Activated T-helper 1 cell treated with Interleukin-2 at 50 U/mL for 16 hours (primary cell): ENCODE measurements around the gene ZNF185.

Experiments used
- DNase-seq: peaks from one replicate; pipeline ENCODE4 v3.0.0-alpha.2; 2020; ENCODE audit warnings: low read depth

The ZNF185 gene

DNA sequence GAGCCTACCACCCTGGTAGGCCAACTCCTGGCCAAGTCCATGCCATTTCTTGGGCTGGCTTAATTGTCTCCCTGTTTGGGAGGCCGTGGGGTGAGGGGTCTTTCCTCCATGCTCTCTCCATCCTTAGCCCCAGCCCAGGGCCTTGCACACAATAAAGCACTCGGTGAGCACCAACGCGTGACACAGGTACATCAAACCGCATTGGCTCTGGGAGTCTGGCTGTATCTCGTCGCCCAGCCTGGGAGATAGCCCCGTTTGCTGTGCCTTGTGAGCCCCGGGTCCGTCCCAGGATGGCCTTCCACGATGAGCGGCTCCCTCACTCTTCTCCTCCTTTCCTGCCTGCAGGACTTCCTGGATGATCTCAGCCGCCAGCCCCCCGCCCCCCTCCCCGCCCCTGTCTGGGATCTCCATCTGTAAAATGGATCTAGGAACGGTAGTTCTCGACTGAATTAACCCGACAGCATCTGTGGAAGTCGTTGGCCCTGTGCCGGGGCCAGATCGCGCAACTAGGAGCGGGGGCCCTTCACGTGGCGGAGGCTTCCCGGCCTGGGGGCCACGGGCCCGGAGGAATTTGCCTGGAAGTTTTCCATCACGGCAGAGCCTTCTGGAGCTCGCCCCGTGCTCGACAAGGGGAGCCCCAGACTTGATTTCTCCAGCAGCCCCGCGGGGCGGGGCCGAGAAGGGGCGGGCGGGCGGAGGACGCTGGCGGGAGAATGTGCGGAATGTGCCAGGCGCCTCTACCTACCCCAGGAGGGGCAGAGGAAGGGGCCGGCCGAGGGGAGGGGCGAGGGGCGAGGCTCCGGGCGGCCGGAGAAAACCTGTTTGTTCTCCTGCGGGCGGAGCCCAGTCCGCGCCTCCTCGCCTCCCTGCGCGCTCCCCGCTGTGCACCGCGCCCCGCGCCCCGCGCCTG, at the start of gene ZNF185:
Gene ZNF185 (plus strand): TSS at position 846 of the 910 bp plus-strand sequence. CDS start 16,423 bp downstream, outside the sequence.
- no peak for DNase-seq

DNA sequence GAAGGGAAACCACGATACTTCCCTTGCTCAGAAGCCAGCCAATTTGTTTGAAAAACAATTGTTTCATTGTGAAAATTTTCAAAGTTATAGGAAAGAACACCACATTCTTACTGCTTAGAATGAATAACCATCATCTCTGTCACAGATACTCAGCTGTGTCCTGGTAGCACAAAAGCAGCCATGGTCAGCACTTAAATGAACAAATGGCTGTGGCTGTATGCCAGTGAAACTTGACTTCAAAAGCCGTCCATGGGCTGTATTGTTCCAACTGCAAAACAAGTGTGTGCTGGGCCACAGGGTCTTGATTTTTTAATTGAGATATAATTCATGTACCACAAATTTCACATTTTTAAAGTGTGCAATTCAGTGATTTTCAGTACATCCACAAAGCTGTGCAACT, 47.4 kb upstream of the ZNF185 start:
- DNase-seq: no peak

DNA sequence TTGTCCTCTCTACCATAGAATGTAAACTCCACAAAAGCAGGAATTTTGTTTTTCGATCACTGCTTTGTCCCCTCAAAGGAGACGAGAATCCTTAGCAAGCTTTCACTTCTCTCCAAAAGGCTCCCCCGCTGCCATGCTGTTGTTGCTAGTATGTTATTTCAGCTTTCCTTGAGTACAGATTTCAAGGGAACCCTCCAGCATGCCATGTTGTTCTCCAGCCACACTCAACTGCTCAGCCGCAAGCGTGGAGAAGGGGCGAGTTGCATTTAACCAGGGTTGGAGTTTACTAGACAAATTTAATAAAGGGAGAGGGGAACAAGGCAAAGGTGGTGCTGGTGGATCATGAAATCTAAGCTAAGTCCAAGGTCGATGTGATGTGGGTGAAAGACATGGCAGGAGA, 43.9 kb upstream of the ZNF185 start:
- no peak for DNase-seq

DNA sequence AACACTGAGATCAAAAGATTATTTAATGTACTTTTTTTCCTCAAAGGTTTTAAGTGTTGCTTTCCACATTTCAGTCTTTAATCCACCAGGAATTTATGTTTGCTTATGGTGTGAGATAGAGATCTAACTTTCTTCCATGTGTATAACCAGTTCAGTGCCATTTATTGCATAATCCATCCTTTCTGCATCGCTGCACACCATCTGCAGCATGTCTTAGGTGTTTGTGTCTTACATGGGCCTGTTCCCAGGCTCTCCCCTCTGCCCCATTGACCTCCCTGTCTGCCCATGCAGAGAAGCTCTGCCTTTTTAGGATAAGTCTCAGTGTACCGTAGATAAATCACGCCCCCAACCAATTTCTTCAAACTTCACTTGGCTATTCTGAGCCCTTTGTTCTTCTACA, 36.8 kb upstream of the ZNF185 start:
- no peak for DNase-seq

DNA sequence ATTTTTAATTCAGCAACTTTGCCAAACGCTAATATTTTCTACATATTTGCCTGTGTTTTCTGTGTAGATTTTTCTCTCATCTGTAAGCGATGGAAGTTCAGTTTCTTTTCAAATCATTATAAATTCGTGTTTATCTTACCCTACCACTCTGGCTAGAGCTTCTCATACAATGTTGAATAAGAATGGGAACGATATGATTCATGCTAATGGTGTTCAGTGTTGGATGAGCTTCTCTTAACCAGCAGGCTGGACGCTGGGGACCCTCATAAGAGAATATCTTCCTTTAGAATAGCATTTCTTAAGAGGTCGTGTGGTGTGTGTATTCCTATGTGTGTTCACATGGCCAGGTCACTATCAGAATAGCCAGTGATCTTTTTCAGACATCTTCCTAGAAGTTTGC, 36.0 kb upstream of the ZNF185 start:
- no peak for DNase-seq

DNA sequence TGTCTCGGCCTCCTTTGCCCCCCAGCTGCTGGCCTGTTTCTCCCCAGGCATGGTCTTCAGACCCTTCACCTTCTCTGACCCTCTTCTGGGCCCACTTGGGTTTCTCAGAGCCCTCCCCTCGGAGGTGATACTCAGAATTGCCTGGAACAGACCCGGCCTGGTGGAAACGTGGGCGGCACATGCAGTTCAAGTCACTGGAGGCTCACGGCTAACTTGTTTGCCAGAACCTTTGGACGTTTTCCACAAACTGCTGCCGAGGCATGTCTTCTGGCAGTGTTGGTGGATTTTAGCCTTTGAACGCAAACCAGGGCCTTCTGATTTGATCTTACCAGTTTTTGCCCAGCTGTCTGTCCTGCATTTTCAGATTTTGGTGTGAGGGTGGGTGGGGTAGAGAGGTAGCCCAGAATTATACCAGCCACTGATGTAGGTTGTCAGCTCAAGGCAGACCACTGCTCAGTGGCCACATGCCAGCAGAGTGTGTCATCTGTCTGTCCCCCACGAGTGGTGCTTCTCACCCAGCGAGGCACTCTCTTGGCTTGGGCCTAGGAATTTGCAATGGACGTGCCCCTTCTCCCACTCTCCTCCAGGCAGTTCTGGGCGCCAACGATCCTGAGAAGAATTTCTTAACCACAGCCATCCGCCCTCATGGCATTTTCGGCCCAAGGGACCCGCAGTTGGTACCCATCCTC, 32.5 kb upstream of the ZNF185 start:
- DNase-seq: no peak

DNA sequence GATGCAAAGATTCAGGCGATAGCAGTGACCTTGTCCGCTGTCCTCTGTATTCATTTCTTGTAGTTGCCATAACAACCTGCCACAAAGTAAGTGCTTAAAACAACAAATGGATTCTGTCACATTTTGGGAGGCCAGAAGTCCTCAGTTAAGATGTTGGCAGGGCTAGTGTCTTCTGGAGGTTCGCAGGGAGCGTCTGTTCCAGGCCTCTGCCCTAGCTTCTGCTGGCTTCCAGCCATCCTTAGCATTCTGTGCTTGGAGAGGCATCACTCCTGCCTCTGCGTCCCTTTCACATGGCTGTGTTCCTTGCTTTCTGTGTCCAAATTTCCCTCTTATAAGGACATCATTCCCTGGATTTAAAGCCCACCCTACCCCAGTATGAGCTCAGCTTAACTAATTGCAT, 31.5 kb upstream of the ZNF185 start:
- DNase-seq: no peak

DNA sequence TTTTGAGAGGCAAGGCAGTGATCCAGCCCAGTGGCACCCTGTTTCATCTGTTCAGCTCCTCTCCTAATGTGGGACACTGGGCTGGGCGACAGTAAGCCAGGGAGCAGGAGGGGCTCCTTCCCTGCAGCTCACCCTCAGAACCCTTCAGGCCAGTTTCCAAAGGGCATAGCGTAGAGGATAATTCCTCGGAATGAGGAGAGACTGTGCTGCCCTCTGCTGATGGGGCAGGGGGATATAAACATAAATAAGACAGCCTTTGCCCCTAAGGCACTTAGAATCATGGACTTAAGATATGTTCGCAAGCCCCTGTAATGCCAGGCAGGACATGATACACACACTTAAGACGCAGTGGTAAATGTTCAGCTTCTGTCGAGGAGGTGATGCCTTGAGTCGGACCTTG, 27.9 kb upstream of the ZNF185 start:
- DNase-seq: no peak

DNA sequence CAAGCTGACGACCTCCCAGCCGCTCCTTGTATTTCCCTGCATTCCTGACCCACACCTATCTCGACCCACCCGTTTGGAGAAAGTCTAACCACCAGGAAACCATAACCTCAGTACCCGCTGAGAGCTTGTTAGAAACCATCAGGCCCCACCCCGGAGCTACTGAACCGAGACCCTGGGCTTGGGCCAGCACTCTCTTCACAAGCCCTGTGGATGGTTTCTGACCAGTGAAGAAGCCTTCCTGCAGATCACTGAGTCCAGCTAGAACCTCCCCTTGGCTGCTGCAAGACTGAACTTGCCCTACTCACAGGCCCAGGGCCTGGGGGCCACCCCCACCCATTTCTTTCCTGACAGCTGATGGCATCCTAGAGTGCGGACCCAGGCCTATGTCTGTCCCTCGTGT, 26.6 kb upstream of the ZNF185 start:
- no peak for DNase-seq

DNA sequence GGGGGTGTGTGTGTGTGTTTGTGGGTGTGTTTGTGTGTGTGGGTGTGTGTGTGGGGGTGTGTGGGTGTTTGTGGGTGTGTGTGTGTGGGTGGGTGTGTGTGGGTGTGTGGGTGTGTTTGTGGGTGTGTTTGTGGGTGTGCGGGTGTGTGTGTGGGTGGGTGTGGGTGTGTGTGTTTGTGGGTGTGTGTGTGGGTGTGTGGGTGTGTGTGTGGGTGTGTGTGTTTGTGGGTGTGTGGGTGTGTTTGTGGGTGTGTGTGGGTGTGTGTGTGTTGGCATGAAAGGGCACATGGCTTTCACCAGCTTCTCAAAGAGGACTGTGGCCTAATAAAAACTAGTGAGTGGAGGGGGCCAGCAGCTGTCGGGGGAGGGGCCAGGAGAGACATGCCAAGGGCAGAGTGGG, 25.3 kb upstream of the ZNF185 start:
- no peak for DNase-seq

DNA sequence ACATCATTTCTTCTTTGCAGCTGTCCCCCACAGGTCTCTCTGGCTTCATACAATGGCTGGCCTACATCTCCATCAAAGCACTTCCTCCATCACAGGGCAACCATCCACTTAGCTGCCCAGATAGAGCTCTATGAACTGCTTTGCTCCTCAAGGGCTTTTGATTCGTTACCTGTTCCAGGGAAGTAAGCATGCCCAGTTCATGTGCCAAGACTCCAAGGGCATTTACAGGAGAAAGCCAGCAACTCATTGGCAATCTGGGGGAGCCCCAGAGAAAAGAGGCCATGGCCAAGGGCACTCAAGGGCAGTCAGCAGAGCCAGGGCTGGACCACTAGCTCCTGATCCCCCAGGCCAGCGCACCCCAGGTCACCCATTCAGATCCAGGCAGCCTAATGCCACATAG, 24.5 kb upstream of the ZNF185 start:
- DNase-seq: no peak

DNA sequence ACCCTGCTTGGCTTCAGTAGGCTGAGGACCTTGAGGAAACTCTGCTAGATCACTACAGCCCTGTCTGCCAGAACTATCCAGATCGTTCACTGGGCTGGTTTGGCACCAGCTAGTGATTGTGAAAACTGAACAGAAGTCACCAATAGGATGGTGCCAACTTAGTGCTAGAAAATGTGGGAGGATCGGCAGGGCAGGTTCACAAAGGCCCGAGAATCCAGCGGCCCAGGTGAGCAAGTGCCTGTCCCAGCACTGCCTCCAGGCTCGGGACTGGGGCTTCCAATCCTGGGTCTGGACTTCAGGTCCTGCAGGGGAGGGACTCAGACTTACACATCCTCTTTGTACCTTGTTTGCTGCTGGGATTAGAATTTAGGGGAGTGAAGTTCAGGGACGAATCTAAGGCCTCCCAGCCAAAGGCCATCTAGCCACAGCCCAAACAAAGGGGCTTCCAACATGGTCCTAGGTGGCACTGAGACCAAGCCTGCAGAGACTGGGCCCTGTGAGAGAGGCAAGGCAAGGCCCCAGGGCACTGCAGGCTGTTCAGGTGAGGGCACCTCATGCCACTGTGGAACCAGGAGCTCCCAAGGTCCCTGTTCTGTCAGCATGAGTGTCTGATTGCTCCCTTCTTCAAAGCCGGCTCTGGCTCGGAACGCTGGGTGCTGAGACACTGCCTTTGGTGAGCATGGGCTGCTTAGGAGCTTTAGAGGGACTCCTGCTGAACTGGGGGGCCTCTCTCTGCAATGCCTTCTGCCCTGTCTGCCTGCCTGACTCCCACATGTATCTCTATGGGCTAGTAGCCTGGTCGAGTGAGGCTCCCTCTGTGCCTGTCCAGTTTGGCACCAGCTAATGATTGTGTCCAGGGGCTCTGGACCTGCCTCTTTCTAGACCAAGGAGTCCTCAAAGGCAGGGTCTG, 20.7 kb upstream of the ZNF185 start:
- DNase-seq: no peak

DNA sequence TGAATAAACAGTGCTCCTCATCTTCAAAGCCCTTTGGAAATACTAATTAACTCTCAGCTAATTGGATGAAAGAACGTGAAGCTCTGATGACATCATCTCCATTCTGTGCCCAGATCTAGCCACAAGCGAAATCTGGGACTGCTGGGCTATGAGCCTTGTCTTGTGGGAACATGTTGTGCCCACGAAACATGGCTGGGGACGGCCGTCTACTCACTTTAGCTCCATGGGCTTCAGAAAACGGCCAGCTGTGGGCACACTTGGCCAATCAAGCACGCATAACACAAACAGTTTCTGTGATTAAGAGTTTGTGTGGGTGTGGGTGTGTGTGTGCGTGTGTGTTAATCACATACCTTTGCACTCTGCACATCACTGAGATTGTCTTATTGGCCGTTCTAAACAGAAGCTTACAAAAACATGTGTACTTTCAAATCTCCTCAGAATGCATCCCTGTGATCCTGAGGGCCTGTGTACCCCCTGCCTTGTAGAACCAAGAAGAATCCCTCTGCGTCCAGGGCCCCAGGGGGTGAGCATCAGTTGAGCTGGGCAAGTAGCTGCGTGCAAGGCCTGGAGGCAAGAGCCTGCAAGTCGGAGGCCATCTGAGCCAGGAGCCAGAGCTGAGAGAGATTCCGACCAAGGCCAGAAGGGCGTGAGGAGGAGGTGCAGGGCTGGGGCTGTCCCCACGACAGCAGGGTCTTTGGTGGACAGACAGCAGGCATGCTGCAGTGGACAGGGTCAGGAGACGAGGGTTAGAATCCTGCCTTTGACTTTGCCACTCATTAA, 18.7 kb upstream of the ZNF185 start:
- no peak for DNase-seq

DNA sequence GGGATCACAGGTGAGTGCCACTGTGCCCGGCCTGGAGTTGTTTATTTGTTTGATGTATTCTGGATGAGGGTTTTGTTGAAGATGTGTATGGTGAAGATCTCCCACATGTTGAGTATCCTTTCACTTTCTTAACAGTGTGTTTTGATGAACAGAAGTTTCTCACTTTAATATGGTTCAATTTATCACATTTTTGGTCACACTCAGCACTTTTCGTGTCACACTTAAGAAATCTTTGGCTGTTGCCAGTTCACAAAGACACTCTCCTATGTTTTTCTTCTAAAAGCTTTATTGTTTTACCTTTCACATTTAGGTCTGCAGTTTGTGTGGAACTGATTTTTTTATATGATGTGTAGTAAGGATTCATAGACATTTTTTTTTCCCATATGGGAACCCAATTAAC, 16.6 kb upstream of the ZNF185 start:
- DNase-seq: no peak

DNA sequence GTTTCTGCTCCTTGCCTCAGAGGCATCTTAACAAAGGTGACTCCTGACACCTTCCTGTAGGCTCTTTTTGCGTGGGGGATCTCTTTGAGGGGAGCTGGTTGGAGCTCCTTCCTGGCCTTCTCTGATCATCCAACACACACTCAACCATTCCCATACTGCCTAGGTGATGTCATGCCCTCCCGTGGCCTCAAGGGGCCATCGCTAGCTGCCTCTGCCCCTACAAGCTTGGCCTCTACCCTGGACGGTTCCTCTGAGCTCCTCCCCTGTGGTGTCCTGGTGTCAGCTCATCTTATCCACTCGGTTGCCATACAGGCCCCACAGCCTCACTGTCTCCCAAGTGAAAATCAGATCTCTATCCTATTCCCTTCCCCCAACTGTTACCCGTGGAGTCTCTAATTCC, 13.7 kb upstream of the ZNF185 start:
- no peak for DNase-seq

DNA sequence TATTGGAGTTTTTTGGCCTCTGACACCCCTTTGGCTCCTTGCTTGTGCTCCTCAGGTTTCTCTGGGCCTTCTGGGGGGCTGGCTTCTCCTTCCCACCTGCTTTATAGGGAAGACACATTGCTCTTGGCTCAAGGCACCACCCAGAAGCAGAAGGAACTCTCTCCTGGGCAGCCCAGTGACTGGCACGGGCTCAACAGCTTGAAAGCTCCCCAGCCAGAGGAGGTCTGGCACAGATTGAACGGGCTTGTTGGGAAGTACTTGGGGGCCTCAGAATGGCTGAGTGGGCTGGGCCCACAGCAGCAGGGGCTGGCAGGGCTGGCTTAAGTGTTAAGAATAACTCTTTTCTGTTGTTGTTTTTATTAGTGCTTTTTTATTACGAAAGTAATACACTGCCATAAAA, 11.2 kb upstream of the ZNF185 start:
- DNase-seq: no peak

DNA sequence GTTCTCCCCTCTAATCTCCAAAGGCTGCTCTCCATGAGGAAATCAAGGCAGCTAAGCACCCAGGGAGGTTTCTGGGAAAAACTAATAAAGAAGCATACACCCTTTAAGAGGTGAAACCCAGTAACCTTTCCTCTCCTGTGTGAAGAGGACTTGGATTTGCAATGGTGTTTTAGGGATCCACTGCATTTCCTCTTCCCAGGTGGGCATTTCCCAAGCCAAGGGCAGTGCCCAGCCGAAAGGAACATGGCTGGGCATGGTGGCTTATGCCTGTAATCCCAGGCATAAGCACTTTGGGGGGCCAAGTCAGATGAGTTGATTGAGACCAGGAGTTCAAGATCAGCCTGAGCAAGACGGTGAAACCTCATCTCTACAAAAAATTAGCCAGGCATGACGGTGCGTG, 5.4 kb upstream of the ZNF185 start:
- no peak for DNase-seq

DNA sequence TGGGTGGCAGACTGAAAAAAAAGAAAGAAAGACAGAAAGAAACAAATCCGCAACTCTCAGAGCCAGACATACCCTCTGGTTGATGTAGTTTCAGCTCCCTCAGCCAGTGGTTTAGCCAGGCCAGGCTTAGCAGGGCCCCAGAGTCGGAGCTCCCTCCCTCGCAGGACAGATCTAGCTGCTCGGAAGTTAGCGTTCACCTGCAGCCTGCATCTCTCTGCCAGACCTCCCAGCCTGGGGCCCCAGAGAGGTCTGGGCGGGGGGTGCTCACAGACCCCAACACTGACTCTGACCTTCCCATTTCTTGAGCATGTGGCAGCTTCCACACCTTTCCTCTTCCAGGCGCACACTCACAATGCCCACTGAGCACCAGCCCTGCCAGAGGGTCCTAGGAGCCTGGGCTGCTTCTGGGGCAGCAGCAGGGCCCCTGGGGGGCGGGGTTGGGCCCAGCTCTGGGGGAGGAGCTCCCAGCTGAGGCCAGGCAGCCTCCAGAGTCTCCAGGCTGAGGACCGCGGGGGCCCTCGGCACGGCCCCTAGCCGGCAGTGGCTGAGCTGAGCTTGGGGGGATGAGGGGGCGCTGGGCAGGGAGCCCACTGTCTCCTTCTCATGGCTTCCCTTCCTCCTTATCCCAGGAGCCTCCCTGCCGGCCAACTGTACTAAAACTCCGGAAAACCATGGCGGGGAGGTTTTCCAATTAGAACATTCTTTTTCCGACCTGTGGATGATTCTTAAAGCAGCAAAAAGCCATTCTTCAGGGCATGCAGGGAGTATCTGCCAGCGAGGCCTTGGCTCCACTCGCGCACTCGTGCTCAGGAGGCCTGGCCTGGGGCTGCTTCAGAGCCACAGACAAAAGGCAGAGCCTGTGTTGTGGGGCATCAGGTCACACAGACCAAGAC, 4.6 kb upstream of the ZNF185 start:
- DNase-seq: no peak

DNA sequence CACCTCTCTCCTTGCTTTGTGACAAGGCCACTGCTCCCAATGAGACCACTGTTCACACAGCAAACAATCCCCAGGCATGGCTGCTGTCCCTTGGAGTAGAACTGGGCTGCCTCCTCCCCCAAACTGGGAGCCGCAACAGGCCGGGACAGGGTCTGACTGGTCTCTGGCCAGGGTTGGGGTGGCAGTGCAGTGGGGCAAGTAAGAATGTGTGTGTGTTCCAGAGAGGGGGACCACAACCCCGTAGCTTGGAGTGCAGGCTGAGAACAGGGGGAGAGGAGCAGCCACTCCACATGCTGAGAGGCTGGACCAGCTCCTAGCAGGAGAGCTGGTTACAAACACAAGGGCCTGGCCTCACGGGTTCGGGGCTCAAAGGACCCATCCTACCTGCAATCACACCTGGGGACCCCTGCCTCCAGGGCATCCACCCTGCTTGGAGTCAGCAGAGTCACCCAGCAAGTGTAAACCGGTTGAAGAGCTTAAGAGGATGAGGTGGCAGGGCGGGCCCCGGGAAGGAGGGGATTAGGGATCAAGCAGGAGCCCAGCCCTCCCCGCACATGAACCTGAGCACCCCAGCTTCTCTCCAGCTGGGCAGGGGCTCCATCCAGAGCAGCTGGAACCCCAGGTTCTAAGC, 3.8 kb upstream of the ZNF185 start:
- DNase-seq: no peak

DNA sequence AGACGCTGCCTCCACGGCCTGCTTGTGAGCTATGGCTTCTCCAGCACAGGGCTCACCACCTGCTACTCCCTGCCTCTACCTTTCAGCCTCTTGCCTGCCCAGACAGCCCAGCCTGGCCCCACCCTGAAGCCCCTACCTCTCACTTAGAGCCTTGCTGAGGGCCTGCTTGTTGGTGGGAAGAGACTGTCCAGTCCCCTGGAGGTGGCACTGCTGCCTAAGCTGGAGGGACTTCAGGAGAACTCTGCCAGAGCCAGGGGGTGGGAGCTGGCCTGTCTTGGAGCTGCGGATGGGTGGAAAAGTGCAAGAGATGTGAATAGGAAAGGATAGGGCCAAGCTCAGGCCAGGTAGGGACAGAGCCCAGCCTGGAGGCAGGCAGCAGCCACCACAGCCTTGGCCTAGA, 2.7 kb upstream of the ZNF185 start:
- DNase-seq: no peak
